ENCODE results near the gene AK2.

AK2 gene

GRCh38 chr1:32972814-32973428, 63.8 kb downstream of the AK2 start:
- no peak for DNase-seq (ENCODE audit: low spot score)

GRCh38 chr1:32971576-32971975, 65.1 kb downstream of the AK2 start:
- no peak for DNase-seq (ENCODE audit: low spot score)

GRCh38 chr1:32971156-32971555, 65.5 kb downstream of the AK2 start:
- no peak for DNase-seq (ENCODE audit: low spot score)

- DNase-seq (ENCODE audit: low spot score), result no peak
Measured at GRCh38 chr1:32969566-32969965, 67.1 kb downstream of the AK2 start.

- peak; percentile 55 for DNase-seq (ENCODE audit: low spot score)
Measured at GRCh38 chr1:32967888-32968568, 68.7 kb downstream of the AK2 start.

GRCh38 chr1:32966900-32967299, 69.8 kb downstream of the AK2 start:
- DNase-seq (ENCODE audit: low spot score), result no peak

- DNase-seq (ENCODE audit: low spot score), result no peak
Measured at GRCh38 chr1:32965251-32965747, 71.4 kb downstream of the AK2 start.

GRCh38 chr1:32964461-32965250, 72.0 kb downstream of the AK2 start, which contains the start of gene RNF19B:
RNF19B (minus strand) TSS chr1:32964809; CDS start chr1:32964685, 124 bp downstream.
- peak; percentile 94 for DNase-seq (ENCODE audit: low spot score)

GRCh38 chr1:32963746-32964460, 72.8 kb downstream of the AK2 start:
- peak; percentile 65 for DNase-seq (ENCODE audit: low spot score)

GRCh38 chr1:32962248-32962896, 74.3 kb downstream of the AK2 start:
- no peak for DNase-seq (ENCODE audit: low spot score)

- DNase-seq (ENCODE audit: low spot score), result no peak
Measured at GRCh38 chr1:32960819-32961355, 75.8 kb downstream of the AK2 start.

GRCh38 chr1:32960342-32960741, 76.3 kb downstream of the AK2 start:
- DNase-seq (ENCODE audit: low spot score), result no peak

GRCh38 chr1:32958827-32959226, 77.9 kb downstream of the AK2 start:
- no peak for DNase-seq (ENCODE audit: low spot score)

All from RKO (cell line).